H4 (cell line): ENCODE results near the gene TXLNB. TPM values are rescaled to one million over a fixed set of nuclear protein-coding genes. Genes with fewer than 3 reads are reported as not detected.
A peak's percentile ranks its signal among the peaks of the same experiment; 100 is the strongest.
"Not testable (repeated sequence)": the region's sequence is repeated elsewhere in the genome, so short reads cannot be mapped to it uniquely, and the experiment has no call there.

Source experiments
- DNase-seq: peaks from one replicate; pipeline ENCODE4 v3.0.0-alpha.2; 2015; ENCODE audit warnings: low spot score
- total RNA-seq: library from RNA; depleted of rRNA; stranded (reverse); fragments of >200 nt; shearing (Covaris generic); gene quantifications from 2 replicates; pipeline ENCODE4 v1.2.3, GENCODE V29; 2014; rRNA removed

The TXLNB gene
- total RNA-seq, 1 experiment from 2014 or later = 0.04 TPM

GRCh38 chr6:139236105-139236504, 55.7 kb downstream of the TXLNB start:
- DNase-seq = no peak

GRCh38 chr6:139235661-139236060, 56.1 kb downstream of the TXLNB start:
- DNase-seq = no peak

DNA sequence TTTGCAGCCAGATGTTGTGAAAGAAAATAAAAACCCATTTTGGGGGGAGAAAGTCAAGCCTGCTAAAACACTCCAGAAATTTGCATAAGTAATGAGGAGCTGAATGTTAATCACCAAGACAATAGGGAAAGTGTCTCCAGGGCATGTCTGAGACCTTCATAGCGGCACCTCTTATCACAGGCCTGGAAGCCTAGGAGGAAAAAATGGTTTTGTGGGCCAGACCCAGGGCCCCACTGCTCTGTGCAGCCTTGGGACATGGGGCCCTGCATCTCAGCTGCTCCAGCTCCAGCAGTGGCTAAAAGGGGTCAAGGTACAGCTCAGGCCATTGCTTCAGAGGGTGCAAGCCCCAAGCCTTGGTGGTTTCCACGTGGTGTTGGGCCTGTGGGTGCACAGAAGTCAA, 57.6 kb downstream of the TXLNB start:
- not testable (repeated sequence) for DNase-seq

DNA sequence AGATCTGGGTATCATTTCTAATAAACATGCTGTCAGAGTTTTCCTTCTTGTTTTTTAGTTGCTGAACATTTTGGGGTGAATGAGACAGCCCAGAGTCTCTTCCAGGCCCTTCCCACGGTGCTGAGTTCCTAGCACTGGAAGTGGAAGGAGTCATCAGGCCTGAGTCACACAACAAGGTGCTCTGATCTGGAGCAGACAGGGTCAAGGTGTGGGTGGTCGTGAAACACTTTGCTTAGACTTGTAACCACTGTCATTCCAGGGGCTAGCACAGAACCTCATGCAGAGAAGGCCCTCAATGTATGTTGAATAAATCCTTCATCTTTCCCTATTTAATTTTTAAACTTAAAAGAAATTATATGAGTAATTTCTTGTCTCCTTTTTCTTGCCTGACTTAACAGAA, 60.6 kb downstream of the TXLNB start:
- no peak for DNase-seq

GRCh38 chr6:139230391-139230840, 61.4 kb downstream of the TXLNB start:
- peak; percentile 15 for DNase-seq

GRCh38 chr6:139228387-139228786, 63.4 kb downstream of the TXLNB start:
- not testable (repeated sequence) for DNase-seq

GRCh38 chr6:139219746-139220145, 72.1 kb downstream of the TXLNB start:
- no peak for DNase-seq

GRCh38 chr6:139219271-139219729, 72.5 kb downstream of the TXLNB start:
- DNase-seq = peak; percentile 91

DNA sequence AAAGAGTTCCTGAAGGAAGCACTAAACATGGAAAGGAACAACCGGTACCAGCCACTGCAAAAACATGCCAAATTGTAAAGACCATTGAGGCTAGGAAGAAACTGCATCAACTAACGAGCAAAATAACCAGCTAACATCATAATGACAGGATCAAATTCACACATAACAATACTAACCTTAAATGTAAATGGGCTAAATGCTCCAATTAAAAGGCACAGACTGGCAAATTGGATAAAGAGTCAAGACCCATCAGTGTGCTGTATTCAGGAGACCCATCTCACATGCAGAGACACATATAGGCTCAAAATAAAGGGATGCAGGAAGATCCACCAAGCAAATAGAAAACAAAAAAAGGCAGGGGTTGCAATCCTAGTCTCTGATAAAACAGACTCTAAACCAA, 79.3 kb downstream of the TXLNB start:
- DNase-seq = not testable (repeated sequence)

DNA sequence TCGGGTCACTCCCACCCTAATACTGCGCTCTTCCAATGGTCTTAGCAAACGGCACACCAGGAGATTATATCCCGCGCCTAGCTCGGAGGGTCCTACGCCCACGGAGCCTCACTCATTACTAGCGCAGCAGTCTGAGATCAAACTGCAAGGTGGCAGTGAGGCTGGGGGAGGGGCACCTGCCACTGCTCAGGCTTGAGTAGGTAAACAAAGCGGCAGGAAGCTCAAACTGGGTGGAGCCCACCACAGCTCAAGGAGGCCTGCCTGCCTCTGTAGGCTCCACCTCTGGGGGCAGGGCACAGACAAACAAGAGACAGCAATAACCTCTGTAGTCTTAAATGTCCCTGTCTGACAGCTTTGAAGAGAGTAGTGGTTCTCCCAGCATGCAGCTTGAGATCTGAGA, 81.0 kb downstream of the TXLNB start:
- not testable (repeated sequence) for DNase-seq

DNA sequence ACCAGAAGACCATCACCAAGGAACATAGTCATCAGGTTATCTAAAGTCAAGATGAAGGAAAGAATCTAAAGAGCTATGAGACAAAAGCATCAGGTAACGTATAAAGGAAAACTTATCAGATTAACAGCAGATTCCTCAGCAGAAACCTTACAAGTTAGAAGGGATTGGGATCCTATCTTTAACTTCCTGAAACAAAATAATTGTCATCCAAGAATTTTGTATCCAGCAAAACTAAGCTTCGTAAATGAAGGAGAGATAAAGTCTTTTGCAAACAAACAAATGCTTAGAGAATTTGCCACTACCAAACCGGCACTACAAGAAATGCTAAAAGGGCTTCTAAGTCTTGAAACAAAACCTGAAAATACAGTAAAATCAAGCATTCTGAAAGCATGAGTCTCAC, 86.0 kb downstream of the TXLNB start:
- no peak for DNase-seq

- no peak for DNase-seq
Observed at GRCh38 chr6:139204978-139205377, 86.8 kb downstream of the TXLNB start.

DNA sequence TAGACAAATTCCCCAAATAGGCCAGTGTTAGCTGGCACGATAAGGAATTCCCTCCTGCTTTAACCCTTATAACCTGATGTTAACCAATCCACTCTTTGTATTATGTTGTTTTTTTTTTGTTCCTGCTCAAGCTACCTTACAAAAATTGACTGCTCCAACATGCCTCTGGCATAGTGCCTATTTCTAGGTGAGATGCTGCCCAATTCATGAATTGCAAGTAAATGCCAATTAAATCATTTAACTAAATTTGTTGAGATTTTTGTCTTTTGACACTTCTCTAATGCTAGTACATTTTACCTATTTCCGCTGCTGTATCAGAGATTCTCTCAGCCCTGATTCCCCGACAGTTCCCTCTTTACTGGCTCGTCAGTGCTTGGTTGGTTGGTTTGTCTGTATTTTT, 90.4 kb downstream of the TXLNB start:
- no peak for DNase-seq

- no peak for DNase-seq
Observed at GRCh38 chr6:139198529-139199288, 93.1 kb downstream of the TXLNB start.

GRCh38 chr6:139194740-139195139, 97.1 kb downstream of the TXLNB start:
- DNase-seq = no peak

Other genes starting within 250 kb of the TXLNB start
- 2.9 and 3.0 TPM in 2 replicates for gene HECA, start 156.9 kb downstream of the TXLNB start, total RNA-seq
- gene CITED2, start 82.7 kb upstream of the TXLNB start, total RNA-seq = 28.1 and 31.2 TPM in 2 replicates